ENCODE data around the gene TSKS.

TSKS gene

GRCh38 chr19:49805822-49806619 lies 42.9 kb upstream of the TSKS start:
- Histone ChIP-seq H3K36me3 (ENCODE audit: insufficient read depth, low read length) (peaks cover 29% of the 10 kb centered on the region; the same call in 1 of the 2 replicates), H3K79me2 (ENCODE audit: insufficient read depth, low read length) (no peaks in the 10 kb centered on the region)

GRCh38 chr19:49803529-49803856 lies 40.4 kb upstream of the TSKS start:
- Histone ChIP-seq H3K4me1 (ENCODE audit: insufficient read depth, low read length, poor library complexity, severe bottlenecking) (no peaks in the 10 kb centered on the region), H3K79me2 (ENCODE audit: insufficient read depth, low read length) (no peaks in the 10 kb centered on the region), H3K27me3 (ENCODE audit: insufficient read depth, low read length, poor library complexity, severe bottlenecking) (no peaks in the 10 kb centered on the region), H3F3A (ENCODE audit: low read depth) (no peaks in the 10 kb centered on the region), H3K9me2 (replicated peaks; ENCODE audit: low read depth, low read length) (no peaks in the 10 kb centered on the region), H4K20me1 (ENCODE audit: insufficient read depth, low read length, poor library complexity, severe bottlenecking) (no peaks in the 10 kb centered on the region), H3K9ac (ENCODE audit: low read depth, low read length, poor library complexity, severe bottlenecking) (no peak overlapping the region), H3K4me2 (ENCODE audit: low read depth, low read length, poor library complexity, severe bottlenecking) (no peak overlapping the region), H3K9me3 (ENCODE audit: insufficient read depth, low read depth, low read length) (no peaks in the 10 kb centered on the region), H3K36me3 (ENCODE audit: insufficient read depth, low read length) (peaks cover 54% of the 10 kb centered on the region; the same call in 1 of the 2 replicates), H3K4me3 (ENCODE audit: low read length, poor library complexity, severe bottlenecking) (no peak overlapping the region), H2AFZ (ENCODE audit: low read length) (no peak overlapping the region)
- TF ChIP-seq CTCF (conservative IDR thresholded peaks at IDR 0.05; ENCODE audit: low read length) (no peak), EZH2phosphoT487 (IDR thresholded peaks at IDR 0.05; ENCODE audit: borderline replicate concordance) (no peak)

More at GRCh38 chr19:49805822-49806619, 42.9 kb upstream of the TSKS start:
- Histone ChIP-seq H3K9ac (ENCODE audit: low read depth, low read length, poor library complexity, severe bottlenecking) (no peak overlapping the region), H3F3A (ENCODE audit: low read depth) (no peaks in the 10 kb centered on the region), H2AFZ (ENCODE audit: low read length) (no peak overlapping the region), H3K9me2 (replicated peaks; ENCODE audit: low read depth, low read length) (no peaks in the 10 kb centered on the region), H3K9me3 (ENCODE audit: insufficient read depth, low read depth, low read length) (no peaks in the 10 kb centered on the region), H4K20me1 (ENCODE audit: insufficient read depth, low read length, poor library complexity, severe bottlenecking) (no peaks in the 10 kb centered on the region), H3K4me2 (ENCODE audit: low read depth, low read length, poor library complexity, severe bottlenecking) (no peak overlapping the region), H3K27me3 (ENCODE audit: insufficient read depth, low read length, poor library complexity, severe bottlenecking) (no peaks in the 10 kb centered on the region), H3K4me1 (ENCODE audit: insufficient read depth, low read length, poor library complexity, severe bottlenecking) (no peaks in the 10 kb centered on the region), H3K4me3 (ENCODE audit: low read length, poor library complexity, severe bottlenecking) (no peak overlapping the region)
- TF ChIP-seq EZH2phosphoT487 (IDR thresholded peaks at IDR 0.05; ENCODE audit: borderline replicate concordance) (no peak), CTCF (conservative IDR thresholded peaks at IDR 0.05; ENCODE audit: low read length) (no peak)

GRCh38 chr19:49802836-49803528 lies 39.9 kb upstream of the TSKS start:
- no peaks in the 10 kb centered on the region for H3F3A ChIP-seq (ENCODE audit: low read depth)
- no peaks in the 10 kb centered on the region for H3K27me3 ChIP-seq (ENCODE audit: insufficient read depth, low read length, poor library complexity, severe bottlenecking)
- H3K9me3 ChIP-seq (ENCODE audit: insufficient read depth, low read depth, low read length): no peaks in the 10 kb centered on the region
- H3K9ac ChIP-seq (ENCODE audit: low read depth, low read length, poor library complexity, severe bottlenecking): no peak overlapping the region
- H3K36me3 ChIP-seq (ENCODE audit: insufficient read depth, low read length): peaks cover 54% of the 10 kb centered on the region; the same call in 1 of the 2 replicates
- no peaks in the 10 kb centered on the region for H3K79me2 ChIP-seq (ENCODE audit: insufficient read depth, low read length)
- no peaks in the 10 kb centered on the region for H3K4me1 ChIP-seq (ENCODE audit: insufficient read depth, low read length, poor library complexity, severe bottlenecking)
- H3K4me2 ChIP-seq (ENCODE audit: low read depth, low read length, poor library complexity, severe bottlenecking): no peak overlapping the region
- TF ChIP-seq EZH2phosphoT487 (IDR thresholded peaks at IDR 0.05; ENCODE audit: borderline replicate concordance): no peak
- no peak for TF ChIP-seq CTCF (conservative IDR thresholded peaks at IDR 0.05; ENCODE audit: low read length)
- H2AFZ ChIP-seq (ENCODE audit: low read length): no peak overlapping the region
- no peaks in the 10 kb centered on the region for H4K20me1 ChIP-seq (ENCODE audit: insufficient read depth, low read length, poor library complexity, severe bottlenecking)
- no peaks in the 10 kb centered on the region for H3K9me2 ChIP-seq (replicated peaks; ENCODE audit: low read depth, low read length)
- no peak overlapping the region for H3K4me3 ChIP-seq (ENCODE audit: low read length, poor library complexity, severe bottlenecking)

Data from Loucy (cell line).